ENCODE measurements around the gene ELAVL4.

GRCh38 chr1:50232336-50232735 is 123.6 kb downstream of the ELAVL4 start:
- TF ChIP-seq, protein P1, sequence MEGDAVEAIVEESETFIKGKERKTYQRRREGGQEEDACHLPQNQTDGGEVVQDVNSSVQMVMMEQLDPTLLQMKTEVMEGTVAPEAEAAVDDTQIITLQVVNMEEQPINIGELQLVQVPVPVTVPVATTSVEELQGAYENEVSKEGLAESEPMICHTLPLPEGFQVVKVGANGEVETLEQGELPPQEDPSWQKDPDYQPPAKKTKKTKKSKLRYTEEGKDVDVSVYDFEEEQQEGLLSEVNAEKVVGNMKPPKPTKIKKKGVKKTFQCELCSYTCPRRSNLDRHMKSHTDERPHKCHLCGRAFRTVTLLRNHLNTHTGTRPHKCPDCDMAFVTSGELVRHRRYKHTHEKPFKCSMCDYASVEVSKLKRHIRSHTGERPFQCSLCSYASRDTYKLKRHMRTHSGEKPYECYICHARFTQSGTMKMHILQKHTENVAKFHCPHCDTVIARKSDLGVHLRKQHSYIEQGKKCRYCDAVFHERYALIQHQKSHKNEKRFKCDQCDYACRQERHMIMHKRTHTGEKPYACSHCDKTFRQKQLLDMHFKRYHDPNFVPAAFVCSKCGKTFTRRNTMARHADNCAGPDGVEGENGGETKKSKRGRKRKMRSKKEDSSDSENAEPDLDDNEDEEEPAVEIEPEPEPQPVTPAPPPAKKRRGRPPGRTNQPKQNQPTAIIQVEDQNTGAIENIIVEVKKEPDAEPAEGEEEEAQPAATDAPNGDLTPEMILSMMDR (IDR thresholded peaks at IDR 0.05; ENCODE audit: low read depth, low read length) = no peak
- TF ChIP-seq, protein P2, sequence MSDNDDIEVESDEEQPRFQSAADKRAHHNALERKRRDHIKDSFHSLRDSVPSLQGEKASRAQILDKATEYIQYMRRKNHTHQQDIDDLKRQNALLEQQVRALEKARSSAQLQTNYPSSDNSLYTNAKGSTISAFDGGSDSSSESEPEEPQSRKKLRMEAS (IDR thresholded peaks at IDR 0.05; ENCODE audit: low read depth, low read length) = no peak
- TF ChIP-seq MYC (IDR thresholded peaks at IDR 0.05; ENCODE audit: low read depth, low read length) = no peak

Data from NB4 (cell line).